Measurements from ENCODE around the gene PLA2G4A. TPM values are rescaled to one million over a fixed set of nuclear protein-coding genes. Genes with fewer than 3 reads are reported as not detected.

PLA2G4A gene
- total RNA-seq, 1 donor from 2014 or later = 5.2 TPM

- Histone ChIP-seq H3K9ac (ENCODE audit: low read depth in 1 of 3, low read length in 3 of 3) (no peak overlapping the region), H3K27me3 (ENCODE audit: control insufficient read depth in 3 of 3, insufficient read depth in 3 of 3, low read length in 3 of 3) (no peaks in the 10 kb centered on the region), H3K36me3 (ENCODE audit: control insufficient read depth in 3 of 3, insufficient read depth in 3 of 3, low read length in 3 of 3) (no peaks in the 10 kb centered on the region), H3K4me3 (ENCODE audit: low read length in 3 of 3) (no peak overlapping the region), H3K9me3 (ENCODE audit: control insufficient read depth in 3 of 3, low read length in 3 of 3) (peaks cover 0 to 2% (median 0%) of the 10 kb centered on the region in 3 donors), H3K27ac (ENCODE audit: low read depth, low read length) (no peak overlapping the region), H3K4me1 (ENCODE audit: control insufficient read depth in 3 of 3, insufficient read depth in 3 of 3, low read length in 3 of 3) (no peaks in the 10 kb centered on the region)
Observed at GRCh38 chr1:186799689-186800054, 29.1 kb upstream of the PLA2G4A start.

GRCh38 chr1:186802388-186802787 is 26.4 kb upstream of the PLA2G4A start:
- H3K9me3 ChIP-seq (ENCODE audit: control insufficient read depth in 3 of 3, low read length in 3 of 3) = no peaks in the 10 kb centered on the region

GRCh38 chr1:186804679-186805078 is 24.1 kb upstream of the PLA2G4A start:
- Histone ChIP-seq H3K27me3 (ENCODE audit: control insufficient read depth in 3 of 3, insufficient read depth in 3 of 3, low read length in 3 of 3) (no peaks in the 10 kb centered on the region), H3K9ac (ENCODE audit: low read depth in 1 of 3, low read length in 3 of 3) (no peak overlapping the region), H3K4me3 (ENCODE audit: low read length in 3 of 3) (no peak overlapping the region), H3K4me1 (ENCODE audit: control insufficient read depth in 3 of 3, insufficient read depth in 3 of 3, low read length in 3 of 3) (no peaks in the 10 kb centered on the region), H3K36me3 (ENCODE audit: control insufficient read depth in 3 of 3, insufficient read depth in 3 of 3, low read length in 3 of 3) (no peaks in the 10 kb centered on the region), H3K27ac (ENCODE audit: low read depth, low read length) (no peak overlapping the region), H3K9me3 (ENCODE audit: control insufficient read depth in 3 of 3, low read length in 3 of 3) (no peaks in the 10 kb centered on the region)

More at GRCh38 chr1:186802388-186802787, 26.4 kb upstream of the PLA2G4A start:
- H3K27me3 ChIP-seq (ENCODE audit: control insufficient read depth in 3 of 3, insufficient read depth in 3 of 3, low read length in 3 of 3) = no peaks in the 10 kb centered on the region
- no peak overlapping the region for H3K9ac ChIP-seq (ENCODE audit: low read depth in 1 of 3, low read length in 3 of 3)
- H3K36me3 ChIP-seq (ENCODE audit: control insufficient read depth in 3 of 3, insufficient read depth in 3 of 3, low read length in 3 of 3) = no peaks in the 10 kb centered on the region
- H3K4me3 ChIP-seq (ENCODE audit: low read length in 3 of 3) = no peak overlapping the region
- no peak overlapping the region for H3K27ac ChIP-seq (ENCODE audit: low read depth, low read length)
- no peaks in the 10 kb centered on the region for H3K4me1 ChIP-seq (ENCODE audit: control insufficient read depth in 3 of 3, insufficient read depth in 3 of 3, low read length in 3 of 3)

- H3K4me3 ChIP-seq (ENCODE audit: low read length in 3 of 3) = no peak overlapping the region
- no peaks in the 10 kb centered on the region for H3K36me3 ChIP-seq (ENCODE audit: control insufficient read depth in 3 of 3, insufficient read depth in 3 of 3, low read length in 3 of 3)
- H3K9me3 ChIP-seq (ENCODE audit: control insufficient read depth in 3 of 3, low read length in 3 of 3) = no peaks in the 10 kb centered on the region
- H3K27me3 ChIP-seq (ENCODE audit: control insufficient read depth in 3 of 3, insufficient read depth in 3 of 3, low read length in 3 of 3) = no peaks in the 10 kb centered on the region
- no peak overlapping the region for H3K9ac ChIP-seq (ENCODE audit: low read depth in 1 of 3, low read length in 3 of 3)
- H3K4me1 ChIP-seq (ENCODE audit: control insufficient read depth in 3 of 3, insufficient read depth in 3 of 3, low read length in 3 of 3) = no peaks in the 10 kb centered on the region
- no peak overlapping the region for H3K27ac ChIP-seq (ENCODE audit: low read depth, low read length)
Observed at GRCh38 chr1:186806477-186806876, 22.3 kb upstream of the PLA2G4A start.

- Histone ChIP-seq H3K36me3 (ENCODE audit: control insufficient read depth in 3 of 3, insufficient read depth in 3 of 3, low read length in 3 of 3) (no peaks in the 10 kb centered on the region), H3K9ac (ENCODE audit: low read depth in 1 of 3, low read length in 3 of 3) (no peak overlapping the region), H3K4me1 (ENCODE audit: control insufficient read depth in 3 of 3, insufficient read depth in 3 of 3, low read length in 3 of 3) (no peaks in the 10 kb centered on the region), H3K9me3 (ENCODE audit: control insufficient read depth in 3 of 3, low read length in 3 of 3) (no peaks in the 10 kb centered on the region), H3K27me3 (ENCODE audit: control insufficient read depth in 3 of 3, insufficient read depth in 3 of 3, low read length in 3 of 3) (no peaks in the 10 kb centered on the region), H3K4me3 (ENCODE audit: low read length in 3 of 3) (no peak overlapping the region), H3K27ac (ENCODE audit: low read depth, low read length) (no peak overlapping the region)
Observed at GRCh38 chr1:186807163-186807562, 21.6 kb upstream of the PLA2G4A start.

GRCh38 chr1:186811892-186812291 is 16.9 kb upstream of the PLA2G4A start:
- H3K27ac ChIP-seq (ENCODE audit: low read depth, low read length) = no peak overlapping the region
- no peaks in the 10 kb centered on the region for H3K36me3 ChIP-seq (ENCODE audit: control insufficient read depth in 3 of 3, insufficient read depth in 3 of 3, low read length in 3 of 3)
- no peak overlapping the region for H3K4me3 ChIP-seq (ENCODE audit: low read length in 3 of 3)

GRCh38 chr1:186812570-186812969 is 16.2 kb upstream of the PLA2G4A start:
- H3K9ac ChIP-seq (ENCODE audit: low read depth in 1 of 3, low read length in 3 of 3) = no peak overlapping the region

More at GRCh38 chr1:186811892-186812291, 16.9 kb upstream of the PLA2G4A start:
- H3K27me3 ChIP-seq (ENCODE audit: control insufficient read depth in 3 of 3, insufficient read depth in 3 of 3, low read length in 3 of 3) = no peaks in the 10 kb centered on the region
- no peaks in the 10 kb centered on the region for H3K9me3 ChIP-seq (ENCODE audit: control insufficient read depth in 3 of 3, low read length in 3 of 3)
- no peak overlapping the region for H3K9ac ChIP-seq (ENCODE audit: low read depth in 1 of 3, low read length in 3 of 3)
- H3K4me1 ChIP-seq (ENCODE audit: control insufficient read depth in 3 of 3, insufficient read depth in 3 of 3, low read length in 3 of 3) = no peaks in the 10 kb centered on the region

GRCh38 chr1:186813420-186813819 is 15.3 kb upstream of the PLA2G4A start:
- Histone ChIP-seq H3K27me3 (ENCODE audit: control insufficient read depth in 3 of 3, insufficient read depth in 3 of 3, low read length in 3 of 3) (no peaks in the 10 kb centered on the region), H3K36me3 (ENCODE audit: control insufficient read depth in 3 of 3, insufficient read depth in 3 of 3, low read length in 3 of 3) (no peaks in the 10 kb centered on the region), H3K4me1 (ENCODE audit: control insufficient read depth in 3 of 3, insufficient read depth in 3 of 3, low read length in 3 of 3) (no peaks in the 10 kb centered on the region), H3K9me3 (ENCODE audit: control insufficient read depth in 3 of 3, low read length in 3 of 3) (no peaks in the 10 kb centered on the region), H3K4me3 (ENCODE audit: low read length in 3 of 3) (no peak overlapping the region), H3K9ac (ENCODE audit: low read depth in 1 of 3, low read length in 3 of 3) (no peak overlapping the region), H3K27ac (ENCODE audit: low read depth, low read length) (no peak overlapping the region)

More at GRCh38 chr1:186812570-186812969, 16.2 kb upstream of the PLA2G4A start:
- Histone ChIP-seq H3K27ac (ENCODE audit: low read depth, low read length) (no peak overlapping the region), H3K36me3 (ENCODE audit: control insufficient read depth in 3 of 3, insufficient read depth in 3 of 3, low read length in 3 of 3) (no peaks in the 10 kb centered on the region), H3K27me3 (ENCODE audit: control insufficient read depth in 3 of 3, insufficient read depth in 3 of 3, low read length in 3 of 3) (no peaks in the 10 kb centered on the region), H3K4me3 (ENCODE audit: low read length in 3 of 3) (no peak overlapping the region), H3K9me3 (ENCODE audit: control insufficient read depth in 3 of 3, low read length in 3 of 3) (no peaks in the 10 kb centered on the region), H3K4me1 (ENCODE audit: control insufficient read depth in 3 of 3, insufficient read depth in 3 of 3, low read length in 3 of 3) (no peaks in the 10 kb centered on the region)

- Histone ChIP-seq H3K27ac (ENCODE audit: low read depth, low read length) (no peak overlapping the region), H3K4me3 (ENCODE audit: low read length in 3 of 3) (no peak overlapping the region), H3K27me3 (ENCODE audit: control insufficient read depth in 3 of 3, insufficient read depth in 3 of 3, low read length in 3 of 3) (no peaks in the 10 kb centered on the region), H3K36me3 (ENCODE audit: control insufficient read depth in 3 of 3, insufficient read depth in 3 of 3, low read length in 3 of 3) (no peaks in the 10 kb centered on the region), H3K9me3 (ENCODE audit: control insufficient read depth in 3 of 3, low read length in 3 of 3) (no peaks in the 10 kb centered on the region), H3K4me1 (ENCODE audit: control insufficient read depth in 3 of 3, insufficient read depth in 3 of 3, low read length in 3 of 3) (no peaks in the 10 kb centered on the region), H3K9ac (ENCODE audit: low read depth in 1 of 3, low read length in 3 of 3) (no peak overlapping the region)
Observed at GRCh38 chr1:186819126-186819525, 9.6 kb upstream of the PLA2G4A start.

GRCh38 chr1:186819563-186819962 is 9.2 kb upstream of the PLA2G4A start:
- H3K4me1 ChIP-seq (ENCODE audit: control insufficient read depth in 3 of 3, insufficient read depth in 3 of 3, low read length in 3 of 3) = no peaks in the 10 kb centered on the region
- no peak overlapping the region for H3K27ac ChIP-seq (ENCODE audit: low read depth, low read length)
- no peaks in the 10 kb centered on the region for H3K27me3 ChIP-seq (ENCODE audit: control insufficient read depth in 3 of 3, insufficient read depth in 3 of 3, low read length in 3 of 3)
- H3K4me3 ChIP-seq (ENCODE audit: low read length in 3 of 3) = no peak overlapping the region
- no peaks in the 10 kb centered on the region for H3K9me3 ChIP-seq (ENCODE audit: control insufficient read depth in 3 of 3, low read length in 3 of 3)
- H3K36me3 ChIP-seq (ENCODE audit: control insufficient read depth in 3 of 3, insufficient read depth in 3 of 3, low read length in 3 of 3) = no peaks in the 10 kb centered on the region
- no peak overlapping the region for H3K9ac ChIP-seq (ENCODE audit: low read depth in 1 of 3, low read length in 3 of 3)

All from skeletal muscle tissue (tissue), 4 donors.